ENCODE measurements around the gene CCDC167. TPM values are rescaled to one million over a fixed set of nuclear protein-coding genes. Genes with fewer than 3 reads are reported as not detected.

The CCDC167 gene
- total and polyA plus RNA-seq, 7 donors = 11.5 to 50.8 (median 15.7) TPM

- Histone ChIP-seq H3K9me3 (no peaks in the 10 kb centered on the region), H3K36me3 (ENCODE audit: insufficient read depth in 1 of 2, low read depth in 1 of 2) (peaks cover 0 to 89% of the 10 kb centered on the region in 2 donors), H3K27me3 (ENCODE audit: insufficient read depth in 3 of 3, low read length in 2 of 3) (no peaks in the 10 kb centered on the region), H3K4me3 (no peak overlapping the region), H3K27ac (no peak overlapping the region), H3K4me1 (peaks cover 13% of the 10 kb centered on the region)
- DNase-seq (no peak), ATAC-seq (no peak)
- intact Hi-C loops (cut with DNase I) = no loop called here
- WGBS, 3 donors = 94 to 96% (median 95%) methylated on average over 4 of the region's 4 CpGs
- TF ChIP-seq, protein P1, sequence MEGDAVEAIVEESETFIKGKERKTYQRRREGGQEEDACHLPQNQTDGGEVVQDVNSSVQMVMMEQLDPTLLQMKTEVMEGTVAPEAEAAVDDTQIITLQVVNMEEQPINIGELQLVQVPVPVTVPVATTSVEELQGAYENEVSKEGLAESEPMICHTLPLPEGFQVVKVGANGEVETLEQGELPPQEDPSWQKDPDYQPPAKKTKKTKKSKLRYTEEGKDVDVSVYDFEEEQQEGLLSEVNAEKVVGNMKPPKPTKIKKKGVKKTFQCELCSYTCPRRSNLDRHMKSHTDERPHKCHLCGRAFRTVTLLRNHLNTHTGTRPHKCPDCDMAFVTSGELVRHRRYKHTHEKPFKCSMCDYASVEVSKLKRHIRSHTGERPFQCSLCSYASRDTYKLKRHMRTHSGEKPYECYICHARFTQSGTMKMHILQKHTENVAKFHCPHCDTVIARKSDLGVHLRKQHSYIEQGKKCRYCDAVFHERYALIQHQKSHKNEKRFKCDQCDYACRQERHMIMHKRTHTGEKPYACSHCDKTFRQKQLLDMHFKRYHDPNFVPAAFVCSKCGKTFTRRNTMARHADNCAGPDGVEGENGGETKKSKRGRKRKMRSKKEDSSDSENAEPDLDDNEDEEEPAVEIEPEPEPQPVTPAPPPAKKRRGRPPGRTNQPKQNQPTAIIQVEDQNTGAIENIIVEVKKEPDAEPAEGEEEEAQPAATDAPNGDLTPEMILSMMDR (IDR thresholded peaks at IDR 0.05) = no peak
Measured at GRCh38 chr6:37474316-37474715, 25.4 kb downstream of the CCDC167 start.

DNA sequence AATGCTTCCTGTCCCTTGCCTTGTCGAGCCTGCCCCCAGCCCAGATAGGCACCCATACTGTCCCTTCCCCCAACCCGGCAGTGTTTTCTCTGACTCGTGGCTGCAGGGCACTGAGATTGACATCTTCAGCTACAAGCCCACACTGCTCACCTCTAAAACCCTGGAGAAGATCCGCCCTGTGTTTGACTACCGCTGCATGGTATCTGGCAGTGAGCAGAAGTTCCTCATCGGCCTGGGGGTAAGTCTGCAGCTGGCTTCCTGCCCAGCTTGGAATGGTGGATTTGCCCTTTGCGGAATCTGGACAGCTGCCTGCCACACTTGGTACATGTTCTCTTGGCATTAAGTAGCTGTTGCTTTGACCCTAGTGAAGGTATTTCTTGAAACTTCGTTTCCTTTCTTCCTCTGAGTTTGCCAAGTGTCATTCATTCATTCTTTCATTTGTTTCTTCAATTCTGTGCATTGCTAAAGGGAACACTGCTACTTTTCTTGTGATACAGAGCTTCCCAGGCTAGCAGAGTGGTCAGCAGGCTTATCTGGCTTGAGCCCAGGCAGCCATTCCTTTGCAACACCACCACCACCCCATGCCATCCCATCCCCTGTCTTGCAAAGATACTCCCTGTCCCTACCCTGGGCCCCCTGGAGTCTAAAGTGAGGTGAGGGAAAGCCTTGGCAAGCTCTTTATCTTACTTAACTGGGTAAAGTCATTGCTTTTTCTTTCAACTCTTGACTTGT, 26.2 kb downstream of the CCDC167 start:
- Histone ChIP-seq H3K4me1 (peaks cover 13% of the 10 kb centered on the region), H3K27me3 (ENCODE audit: insufficient read depth in 3 of 3, low read length in 2 of 3) (no peaks in the 10 kb centered on the region), H3K9me3 (no peaks in the 10 kb centered on the region), H3K36me3 (ENCODE audit: insufficient read depth in 1 of 2, low read depth in 1 of 2) (peaks cover 0 to 81% of the 10 kb centered on the region in 2 donors), H3K4me3 (no peak overlapping the region), H3K27ac (no peak overlapping the region)
- 29 to 42% (median 31%) methylated on average over 8 of the region's 8 CpGs for WGBS, 3 donors
- TF ChIP-seq, protein P1 (IDR thresholded peaks at IDR 0.05) = no peak
- ATAC-seq (peak; percentile 68 to 92 (median 80)), DNase-seq (peak; percentile 49 to 75)
- intact Hi-C loops (cut with DNase I) = no loop called here

DNA sequence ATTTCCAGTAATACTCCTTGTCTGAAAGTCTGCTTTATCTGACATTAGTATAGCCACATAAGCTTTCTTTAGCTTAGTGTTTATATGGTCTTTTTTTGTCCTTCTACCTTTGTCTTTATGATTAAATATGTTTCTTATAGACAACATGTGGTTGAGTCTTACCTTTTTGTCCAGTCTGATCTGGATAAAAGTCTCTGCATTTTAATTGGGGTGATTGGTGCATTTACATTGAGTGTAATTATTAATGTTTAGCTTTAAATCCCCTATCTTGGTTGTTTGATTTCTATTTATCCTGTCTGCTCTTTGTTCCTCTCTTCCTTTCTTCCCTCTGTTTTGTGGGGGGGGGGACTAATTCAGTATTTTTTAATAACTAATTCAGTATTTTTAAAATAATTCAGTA, 32.0 kb downstream of the CCDC167 start:
- intact Hi-C loops (cut with DNase I) = no loop called here
- H3K36me3 ChIP-seq (ENCODE audit: insufficient read depth in 1 of 2, low read depth in 1 of 2) = peaks cover 5 to 53% of the 10 kb centered on the region in 2 donors
- DNase-seq (no peak), ATAC-seq (no peak)
- H3K4me1 ChIP-seq = peaks cover 3% of the 10 kb centered on the region
- peaks cover 5% of the 10 kb centered on the region for H3K9me3 ChIP-seq
- H3K27me3 ChIP-seq (ENCODE audit: insufficient read depth in 3 of 3, low read length in 2 of 3) = no peaks in the 10 kb centered on the region
- no peak overlapping the region for H3K27ac ChIP-seq
- no peak overlapping the region for H3K4me3 ChIP-seq
- TF ChIP-seq, protein P1 (IDR thresholded peaks at IDR 0.05) = no peak

GRCh38 chr6:37463110-37463509, 36.6 kb downstream of the CCDC167 start:
- Histone ChIP-seq H3K36me3 (ENCODE audit: insufficient read depth in 1 of 2, low read depth in 1 of 2) (peaks cover 18 to 75% of the 10 kb centered on the region in 2 donors), H3K9me3 (peaks cover 5% of the 10 kb centered on the region), H3K4me3 (no peak overlapping the region), H3K4me1 (no peaks in the 10 kb centered on the region), H3K27ac (no peak overlapping the region), H3K27me3 (ENCODE audit: insufficient read depth in 3 of 3, low read length in 2 of 3) (no peaks in the 10 kb centered on the region)
- ATAC-seq = no peak
- TF ChIP-seq, protein P1 (IDR thresholded peaks at IDR 0.05) = no peak
- DNase-seq = no peak
- intact Hi-C loops (cut with DNase I) = no loop called here

GRCh38 chr6:37460805-37461204, 38.9 kb downstream of the CCDC167 start:
- no peak for DNase-seq
- Histone ChIP-seq H3K27me3 (ENCODE audit: insufficient read depth in 3 of 3, low read length in 2 of 3) (no peaks in the 10 kb centered on the region), H3K27ac (no peak overlapping the region), H3K9me3 (no peaks in the 10 kb centered on the region), H3K36me3 (ENCODE audit: insufficient read depth in 1 of 2, low read depth in 1 of 2) (peaks cover 20 to 81% of the 10 kb centered on the region in 2 donors), H3K4me3 (no peak overlapping the region), H3K4me1 (no peaks in the 10 kb centered on the region)
- no peak for ATAC-seq
- intact Hi-C loops (cut with DNase I) = no loop called here
- WGBS, 3 donors = 67 to 74% (median 71%) methylated on average over 2 of the region's 2 CpGs
- TF ChIP-seq, protein P1 (IDR thresholded peaks at IDR 0.05) = no peak
